GM18867 (cell line): Measurements from ENCODE around the gene OLA1.

Experiments
- ATAC-seq: cut with Tn5 transposase; IDR thresholded peaks from one replicate; pipeline ENCODE4 v1.9.1; 2021; ENCODE audit warnings: mild to moderate bottlenecking, moderate library complexity; ENCODE audit not compliant: unreplicated experiment

OLA1 gene

DNA sequence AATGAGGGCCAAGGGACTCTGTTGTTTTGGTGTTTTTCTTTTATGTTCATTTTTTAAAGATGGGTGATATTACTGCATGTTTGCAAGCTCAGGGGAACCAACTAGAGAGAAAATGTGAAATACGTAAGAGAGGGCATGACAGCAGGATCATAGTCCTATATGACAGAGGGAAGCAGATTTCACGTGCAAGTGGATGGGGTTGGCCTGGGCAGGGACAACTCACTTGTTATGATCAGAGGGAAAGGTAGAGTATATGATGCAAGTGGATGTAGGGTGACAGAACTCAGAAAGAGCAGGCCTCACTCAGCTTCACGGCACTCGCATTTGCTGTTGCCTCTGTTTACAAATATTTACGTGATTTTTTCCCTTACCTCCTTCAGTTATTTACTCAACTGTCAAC, 67.0 kb downstream of the OLA1 start:
- no peak for ATAC-seq

DNA sequence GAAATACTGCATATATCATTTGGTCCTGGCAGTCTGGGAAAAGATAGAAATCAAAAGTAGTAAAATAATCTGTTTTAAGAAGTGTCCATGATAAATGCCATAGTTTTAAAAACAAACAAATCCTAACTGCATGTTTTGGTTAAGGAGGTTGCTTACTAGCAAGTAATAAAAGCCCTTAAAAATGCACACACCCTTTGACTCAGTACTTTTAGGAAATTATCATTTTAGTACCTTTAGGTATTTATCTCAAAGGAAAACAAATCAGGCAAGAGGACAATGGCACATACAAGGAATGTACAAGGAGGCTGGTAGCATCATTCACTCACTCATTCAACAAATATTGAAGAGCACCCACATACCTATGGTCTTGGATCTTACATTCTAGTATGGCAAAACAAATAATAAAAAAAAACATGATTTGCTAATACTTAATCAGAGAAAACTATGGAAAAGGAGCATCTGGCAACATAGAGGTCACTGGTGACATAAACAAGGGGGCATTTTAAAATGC, 67.6 kb downstream of the OLA1 start:
- ATAC-seq: no peak

DNA sequence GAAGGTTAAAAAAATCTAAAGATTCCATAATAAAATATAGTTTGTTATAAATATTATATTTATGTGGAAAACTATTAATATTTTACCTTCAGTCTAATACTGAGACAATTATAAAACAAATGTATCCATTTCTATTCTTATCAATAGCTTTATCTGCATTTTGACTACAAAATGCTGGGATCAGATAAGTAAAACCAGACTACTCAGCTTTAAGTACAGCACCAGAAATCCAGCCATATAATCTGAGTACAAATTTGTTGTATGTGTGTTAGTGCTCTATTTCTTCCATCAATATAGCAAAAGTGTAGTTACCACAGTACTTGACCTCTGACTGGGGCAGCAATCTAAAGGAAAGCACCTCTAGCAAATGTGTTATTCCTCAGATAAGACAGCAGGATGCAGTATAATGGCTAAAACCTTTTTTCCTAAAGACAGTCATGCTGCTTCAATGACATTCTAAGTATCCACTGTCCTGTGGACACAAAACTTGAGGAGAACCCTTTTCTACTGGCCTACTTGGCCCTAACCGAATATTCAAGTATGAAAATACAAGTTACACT, 68.1 kb downstream of the OLA1 start:
- no peak for ATAC-seq

DNA sequence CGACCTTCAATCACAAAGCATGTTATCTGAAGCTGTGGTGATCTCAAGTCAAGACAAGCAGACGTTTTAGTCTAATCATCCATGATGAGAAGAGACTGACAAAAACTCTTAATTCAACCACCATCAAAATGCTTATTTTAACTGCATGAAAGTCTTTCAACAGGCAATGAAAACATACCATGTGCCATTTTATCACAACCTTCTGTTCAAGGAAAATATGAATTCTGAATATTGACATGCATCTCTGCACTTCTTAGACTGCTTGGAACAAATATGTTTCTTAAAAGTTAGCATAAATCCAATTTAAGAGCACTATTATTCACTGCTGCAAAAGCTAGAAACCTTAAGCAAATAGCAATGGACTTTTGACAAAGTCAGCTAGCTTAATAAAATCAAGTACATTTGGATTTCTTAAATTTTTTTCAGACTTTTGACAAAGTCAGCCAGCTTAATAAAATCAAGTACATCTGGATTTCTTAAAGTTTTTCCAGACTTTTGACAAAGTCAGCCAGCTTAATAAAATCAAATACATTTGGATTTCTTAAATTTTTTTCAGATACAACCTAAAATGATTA, 70.9 kb downstream of the OLA1 start:
- no peak for ATAC-seq

DNA sequence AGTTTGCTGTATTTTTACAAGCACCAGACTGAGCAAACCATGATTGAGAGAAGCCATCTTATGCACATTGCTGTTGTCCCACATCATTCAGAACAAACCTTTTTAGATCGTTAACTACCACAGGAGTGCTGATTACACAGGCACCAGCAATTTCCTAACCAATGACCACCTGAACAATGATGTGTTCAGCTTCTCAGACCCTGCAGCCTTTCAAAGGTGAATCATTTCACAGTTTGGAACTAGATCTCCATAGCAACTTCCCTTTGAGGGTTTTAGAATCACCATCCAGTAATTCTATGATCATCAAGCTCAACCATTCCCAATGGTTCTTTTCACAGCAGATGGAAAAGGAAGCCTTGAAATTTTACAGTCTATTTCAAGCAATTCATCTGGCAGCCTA, 71.4 kb downstream of the OLA1 start:
- no peak for ATAC-seq

DNA sequence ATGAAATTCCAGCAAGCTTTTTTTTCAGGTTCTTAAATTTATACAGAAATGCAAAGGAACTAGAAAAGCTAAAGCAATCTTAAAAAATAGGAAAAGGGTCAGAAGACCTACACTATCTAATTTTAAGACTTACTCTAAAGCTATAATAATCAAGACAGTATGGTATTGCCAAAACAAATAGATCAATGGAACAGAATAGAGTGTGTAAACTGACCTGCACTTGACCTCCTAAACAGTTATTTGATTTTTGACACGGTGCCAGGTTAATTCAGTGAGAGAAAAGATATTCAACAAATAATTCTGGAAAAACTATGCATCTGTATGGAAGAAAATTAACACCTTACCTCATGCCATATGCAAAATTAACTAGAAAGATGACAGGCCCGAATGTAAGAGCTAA, 73.6 kb downstream of the OLA1 start:
- no peak for ATAC-seq

DNA sequence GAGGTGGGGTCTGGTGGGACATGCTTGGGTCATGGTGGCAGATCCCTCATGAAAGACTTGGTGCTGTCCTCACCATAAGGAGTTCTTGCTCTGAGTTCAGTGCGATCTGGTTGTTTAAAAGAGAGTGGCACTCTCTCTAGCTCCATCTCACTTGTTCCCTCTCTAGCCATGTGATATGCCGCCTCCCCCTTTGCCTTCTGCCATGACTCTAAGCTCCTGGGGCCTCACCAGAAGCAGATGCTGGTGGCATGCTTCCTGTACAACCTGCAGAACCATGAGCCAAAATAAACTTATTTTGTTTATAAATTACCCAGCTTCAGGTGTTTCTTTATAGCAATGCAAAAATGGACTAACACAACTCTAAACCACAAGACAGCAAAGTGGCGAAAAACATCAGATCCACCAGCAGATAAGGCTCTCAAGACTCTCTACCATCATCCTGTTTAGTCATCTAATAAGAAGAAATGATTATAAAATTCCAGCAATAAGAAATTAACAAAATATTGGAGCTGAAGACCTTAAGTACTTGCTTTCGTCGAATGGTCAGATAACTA, 75.5 kb downstream of the OLA1 start:
- no peak for ATAC-seq

DNA sequence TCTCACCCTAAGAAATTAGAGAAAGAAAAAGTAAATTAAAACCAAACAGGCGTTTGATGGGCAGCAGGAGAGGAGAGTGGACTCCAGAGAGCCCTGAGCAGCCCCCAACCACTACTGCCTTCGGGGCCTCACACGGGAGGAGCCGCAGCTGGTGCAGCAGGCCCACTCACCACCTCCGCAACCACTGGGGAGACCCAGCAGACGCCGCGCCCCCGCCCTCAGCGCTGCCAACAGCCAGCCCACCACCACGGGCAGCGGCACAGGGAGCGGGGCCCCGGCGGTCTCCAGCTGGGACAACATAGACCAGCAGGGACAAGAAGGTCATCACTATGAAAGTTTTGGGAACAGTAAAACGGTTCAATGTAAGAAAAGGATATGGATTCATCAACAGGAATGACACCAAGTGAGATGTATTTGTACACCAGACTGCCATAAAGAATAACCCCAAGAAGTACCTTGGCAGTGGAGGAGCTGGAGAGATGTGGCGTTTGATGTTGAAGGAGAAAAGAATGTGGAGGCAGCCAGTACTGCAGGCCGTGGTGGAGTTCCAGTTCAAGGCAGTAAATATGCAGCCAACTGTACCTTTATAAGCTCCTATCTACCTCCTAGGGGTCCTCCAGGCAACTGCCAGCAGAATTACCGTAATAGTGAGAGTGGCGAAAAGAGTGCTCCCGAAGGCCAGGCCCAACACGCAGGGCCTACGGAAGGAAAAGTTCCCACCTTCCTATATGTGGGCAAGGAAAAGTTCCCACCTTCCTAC, 76.5 kb downstream of the OLA1 start:
- no peak for ATAC-seq

DNA sequence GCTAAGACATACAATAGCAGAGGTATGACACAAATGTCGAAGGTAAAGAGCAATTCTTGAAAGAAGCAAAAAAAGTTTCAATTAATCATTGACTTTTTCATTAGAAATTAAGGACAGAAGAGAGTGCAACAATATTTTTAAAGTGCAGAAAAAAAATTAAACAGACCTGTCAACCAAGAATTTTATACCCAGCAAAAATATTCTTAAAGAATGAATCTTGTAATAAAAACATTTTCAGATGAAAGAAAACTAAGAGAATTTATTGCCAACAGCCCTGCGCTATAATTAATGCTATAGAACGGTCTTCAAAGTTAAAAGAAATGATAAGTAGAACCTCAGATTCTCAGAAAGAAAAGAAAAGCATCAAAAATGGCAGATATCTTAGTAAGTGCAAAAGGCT, 79.0 kb downstream of the OLA1 start:
- no peak for ATAC-seq

DNA sequence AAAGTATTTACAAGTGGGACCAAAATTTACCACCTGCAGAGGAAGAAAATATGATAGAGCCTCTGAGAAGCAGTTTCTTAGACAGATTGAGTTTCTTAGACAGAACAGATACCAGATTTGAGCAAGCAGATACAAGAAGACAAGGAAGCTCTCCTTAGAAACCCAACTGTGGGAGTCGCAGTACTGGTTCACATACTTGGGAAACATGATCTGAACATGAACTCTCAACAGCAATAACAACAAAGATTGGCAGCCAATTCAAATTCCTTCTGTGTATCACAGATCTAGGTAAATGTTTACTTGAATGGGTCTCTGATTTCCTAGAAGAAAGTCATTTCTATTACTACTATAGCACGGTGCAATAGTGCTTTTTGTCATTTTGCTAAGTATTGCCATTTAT, 82.1 kb downstream of the OLA1 start:
- no peak for ATAC-seq

DNA sequence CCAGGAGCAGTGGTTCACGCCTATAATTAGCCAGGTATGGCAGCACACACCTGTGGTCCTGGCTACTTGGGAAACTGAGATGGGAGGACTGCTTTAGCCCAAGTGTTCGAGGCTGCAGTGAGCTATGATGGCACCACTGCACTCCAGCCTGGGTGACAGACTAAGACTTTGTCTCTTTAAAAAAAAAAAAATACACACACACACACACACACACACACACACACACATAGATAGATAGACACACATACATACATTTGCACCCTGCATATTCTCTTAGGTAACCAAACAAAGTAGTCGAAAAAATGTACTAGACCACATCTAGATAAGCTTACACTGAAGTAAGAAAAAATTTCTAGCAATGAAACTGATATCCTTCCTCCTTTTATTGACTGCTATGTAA, 86.8 kb downstream of the OLA1 start:
- no peak for ATAC-seq

DNA sequence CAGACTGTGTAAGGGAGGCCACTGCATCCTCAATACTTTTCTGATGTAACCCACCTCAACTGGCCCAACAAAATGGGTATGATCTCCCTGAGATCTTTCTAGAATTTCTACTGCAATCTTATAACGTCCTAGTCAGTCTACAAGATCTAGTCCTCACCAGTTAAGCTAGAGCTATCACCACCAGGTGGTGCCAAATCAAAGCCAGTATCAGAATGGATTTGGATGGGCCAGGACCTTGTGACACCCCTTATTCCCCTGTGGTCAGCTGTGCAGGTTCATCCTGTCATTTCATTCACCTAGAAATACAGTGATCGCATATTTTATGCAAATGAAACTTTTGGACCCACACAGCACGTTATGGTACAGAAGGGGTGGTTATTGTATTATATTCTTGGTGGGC, 90.3 kb downstream of the OLA1 start:
- ATAC-seq: no peak

DNA sequence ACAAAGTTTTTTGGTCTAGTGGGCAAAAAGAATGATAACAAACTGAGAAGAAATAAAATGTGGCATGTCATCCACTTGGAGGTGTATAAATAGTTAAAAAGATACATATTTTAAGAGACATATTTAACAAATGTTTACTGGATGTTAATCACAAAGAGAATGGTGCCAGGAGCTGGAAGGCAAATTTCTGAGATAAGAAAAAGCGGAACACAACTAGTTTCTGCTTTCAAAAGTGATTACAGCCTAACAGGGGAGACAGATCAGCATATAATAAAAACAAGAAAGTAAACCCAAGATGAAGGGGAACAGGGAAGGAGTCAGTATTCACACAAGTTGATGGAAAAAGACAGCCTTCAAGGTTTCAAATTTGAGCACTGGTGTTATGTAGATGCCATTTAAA, 91.3 kb downstream of the OLA1 start:
- no peak for ATAC-seq

DNA sequence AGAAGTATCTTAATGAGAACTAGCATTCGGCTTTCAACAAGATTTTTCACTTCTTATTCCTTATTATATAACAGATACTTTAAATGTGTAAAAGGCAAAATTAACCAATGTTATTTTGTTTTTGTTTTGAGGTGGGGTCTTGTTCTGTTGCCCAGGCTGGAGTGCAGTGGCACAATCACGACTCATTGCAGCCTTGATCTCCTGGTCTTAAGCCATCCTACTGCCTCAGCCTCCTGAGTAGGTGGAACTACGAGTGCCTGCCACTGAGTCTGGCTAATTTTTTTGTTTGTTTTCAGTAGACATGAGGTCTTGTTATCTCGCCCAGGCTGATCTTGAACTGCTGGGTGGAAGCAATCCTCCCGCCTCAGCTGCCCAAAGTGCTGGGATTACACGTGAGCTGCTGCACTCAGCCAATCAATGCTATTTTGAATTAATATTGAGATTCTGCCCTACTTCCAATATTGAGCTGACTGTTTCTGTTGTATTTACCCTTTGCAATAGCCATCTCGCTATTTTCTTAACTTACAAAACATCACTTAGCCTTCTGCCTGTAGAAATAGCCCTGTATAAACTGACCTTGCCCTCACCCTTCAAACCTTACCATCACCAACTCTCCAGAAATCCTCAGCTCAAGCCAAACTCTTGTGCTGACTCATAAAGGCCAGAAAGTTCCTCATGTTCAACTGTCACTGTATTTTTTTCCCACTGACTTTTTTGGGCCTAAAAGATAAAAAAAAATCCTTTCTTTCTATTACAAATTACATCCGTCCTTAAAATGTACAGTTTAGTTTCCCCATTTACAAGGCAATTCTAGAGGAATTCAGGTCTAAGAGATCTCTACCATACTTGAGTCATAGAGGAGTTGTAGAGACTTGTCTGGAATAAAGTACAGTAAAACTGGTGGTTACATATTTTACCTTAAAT, 94.3 kb downstream of the OLA1 start:
- no peak for ATAC-seq

DNA sequence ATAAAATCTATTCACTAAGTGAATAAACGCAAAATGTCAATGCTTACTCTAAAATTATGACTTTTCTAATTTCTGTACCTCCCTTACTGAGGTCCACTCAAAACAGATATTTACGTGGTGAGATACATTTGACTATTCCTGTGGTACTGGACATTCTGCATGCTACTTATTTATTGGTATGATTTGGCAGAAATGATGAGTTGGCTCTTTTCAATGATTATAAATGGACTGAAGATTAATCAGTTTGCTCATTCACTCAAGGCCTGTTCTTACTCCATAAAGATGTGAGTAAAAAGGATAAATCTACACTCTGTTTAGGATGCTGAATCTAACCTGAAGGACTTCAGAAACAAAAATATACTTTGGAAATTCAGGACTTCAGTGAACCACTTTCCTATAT, 98.8 kb downstream of the OLA1 start:
- ATAC-seq: no peak

DNA sequence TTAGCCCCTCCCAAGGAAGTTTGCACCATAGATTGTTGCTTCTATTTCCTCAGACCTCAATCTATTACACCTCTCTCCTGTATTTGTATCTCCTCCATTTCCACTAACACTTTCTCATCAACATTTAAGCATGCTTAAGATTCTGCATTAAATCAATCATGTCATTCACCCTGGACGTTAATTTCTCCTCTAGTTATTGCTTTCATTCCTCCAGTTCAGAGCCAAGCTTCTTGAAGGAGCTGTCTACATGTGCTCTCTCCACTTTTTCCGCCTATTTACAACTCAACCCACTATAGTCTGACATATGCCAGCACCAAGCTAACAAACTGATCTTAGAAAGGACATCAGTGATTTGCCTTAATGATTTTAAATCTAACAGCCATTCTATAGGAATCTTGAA, 99.5 kb downstream of the OLA1 start:
- ATAC-seq: no peak

DNA sequence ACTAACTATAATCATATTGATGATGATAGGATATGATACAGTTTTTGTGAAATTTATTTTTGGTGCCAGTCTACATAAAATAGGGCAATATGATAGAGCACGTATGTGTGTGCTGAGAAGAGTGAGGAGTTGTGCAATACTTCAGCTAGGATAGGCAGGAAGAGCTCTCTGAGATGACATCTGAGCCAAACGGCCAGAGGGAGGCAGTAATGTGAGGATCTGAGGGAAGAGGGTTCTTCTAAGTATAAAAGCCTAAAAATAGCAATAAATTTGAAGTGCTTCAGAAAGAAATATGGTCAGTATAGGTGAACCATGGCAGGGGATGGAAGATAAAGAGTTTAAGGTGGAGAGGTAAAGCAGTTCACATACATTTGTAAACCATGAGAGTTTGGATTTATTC, 102.5 kb downstream of the OLA1 start:
- no peak for ATAC-seq

DNA sequence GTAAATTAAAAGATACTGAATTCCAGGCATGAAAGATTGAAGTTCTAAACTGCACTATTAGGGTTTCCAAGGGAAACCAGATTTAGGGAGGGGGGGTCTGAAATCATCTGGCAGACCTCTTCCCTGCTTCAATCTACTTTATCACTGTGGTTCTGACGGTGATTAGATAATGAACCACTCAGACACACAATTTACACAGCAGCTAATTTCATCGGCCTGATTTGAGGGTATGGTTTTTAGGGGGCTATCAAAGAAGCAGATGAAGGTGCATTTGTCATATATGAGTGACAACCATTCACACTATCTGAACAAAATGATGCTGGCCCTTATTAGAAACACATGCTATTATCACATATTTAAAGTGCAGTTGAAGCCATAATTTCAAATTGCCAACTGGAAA, 106.0 kb downstream of the OLA1 start:
- ATAC-seq: no peak

DNA sequence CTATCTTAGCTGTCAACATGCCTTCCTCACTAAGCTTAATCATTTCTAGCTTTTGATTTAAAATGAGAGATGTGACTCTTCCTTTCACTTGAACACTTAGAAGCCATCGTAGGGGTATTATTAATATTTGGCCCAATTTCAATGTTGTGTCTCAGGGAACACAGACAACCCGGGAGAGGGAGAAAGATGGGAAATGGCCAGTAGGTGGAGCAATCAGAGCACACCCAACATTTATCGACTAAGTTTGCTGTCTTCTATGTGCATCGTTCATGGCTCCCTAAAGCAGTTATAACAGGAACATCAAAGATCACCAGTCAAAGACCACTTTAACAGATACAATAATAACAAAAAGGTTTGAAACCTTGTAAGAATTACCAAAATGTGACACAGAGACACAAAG, 110.2 kb downstream of the OLA1 start:
- no peak for ATAC-seq

DNA sequence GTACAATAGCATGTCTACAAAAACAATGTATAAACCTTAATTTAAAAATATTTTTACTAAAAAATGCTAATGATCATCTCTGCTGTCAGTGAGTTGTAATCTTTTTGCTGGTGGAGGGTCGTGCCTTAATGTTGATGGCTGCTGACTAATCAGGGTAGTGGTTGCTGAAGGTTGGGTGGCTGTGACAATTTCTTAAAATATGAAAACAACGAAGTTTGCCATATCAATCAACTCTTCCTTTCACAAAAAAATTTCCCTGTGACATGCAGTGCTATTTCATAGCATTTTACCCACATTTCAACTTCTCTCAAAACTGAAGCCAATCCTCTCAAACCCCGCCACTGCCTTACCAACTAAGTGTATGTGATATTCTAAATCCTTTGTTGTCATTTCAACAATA, 112.4 kb downstream of the OLA1 start:
- ATAC-seq: no peak

DNA sequence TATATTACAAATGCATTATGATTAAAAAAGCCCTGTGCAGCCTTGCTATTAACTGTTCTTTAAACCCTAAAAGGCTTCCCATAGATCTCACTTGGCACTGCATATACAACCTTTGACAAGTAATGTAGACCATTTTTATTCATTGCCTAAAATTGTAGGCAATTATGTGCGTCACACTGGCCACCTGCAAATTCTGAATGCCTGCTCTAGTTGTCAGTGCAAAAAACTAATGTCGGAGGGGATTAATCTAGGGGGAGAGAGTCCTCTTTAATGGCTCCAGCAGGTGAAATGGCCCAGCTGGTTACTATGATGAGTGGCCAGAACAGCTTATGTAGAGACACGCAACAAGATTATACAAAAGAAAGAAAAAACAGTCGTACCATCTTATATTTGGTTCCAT, 123.2 kb downstream of the OLA1 start:
- no peak for ATAC-seq
